ENCODE data around the gene ZNF563. TPM values are rescaled to one million over a fixed set of nuclear protein-coding genes. Genes with fewer than 3 reads are reported as not detected.
A peak's percentile ranks its signal among the peaks of the same experiment; 100 is the strongest.

The ZNF563 gene
- total RNA-seq, 1 experiment from 2014 or later, result not detected

- Histone ChIP-seq H3K4me1 (ENCODE audit: control insufficient read depth in 1 of 2, insufficient read depth in 2 of 2, low read length in 2 of 2) (peaks cover 8 to 24% of the 10 kb centered on the region in 2 experiments), H3K79me2 (ENCODE audit: insufficient read depth, low read length) (peaks cover 3% of the 10 kb centered on the region; the same call in 1 of the 2 replicates), H3K36me3 (ENCODE audit: control insufficient read depth in 1 of 2, insufficient read depth in 2 of 2, low read length in 2 of 2) (0 out of 4 replicates have a peak, but pooled peaks cover 0 to 3% of the 10 kb centered on the region in 2 experiments), H4K20me1 (ENCODE audit: insufficient read depth) (no peaks in the 10 kb centered on the region), H3K9me3 (ENCODE audit: control insufficient read depth in 1 of 2, insufficient read depth in 1 of 2, low read depth in 1 of 2, low read length in 2 of 2) (no peaks in the 10 kb centered on the region), H3K9me2 (ENCODE audit: insufficient read depth) (no peaks in the 10 kb centered on the region), H3K9ac (ENCODE audit: low read length) (peak overlapping the region; percentile 78), H3K4me2 (ENCODE audit: low read length) (peak overlapping the region; percentile 99), H3K27me3 (ENCODE audit: insufficient read depth, low read length) (no peaks in the 10 kb centered on the region), H2AFZ (ENCODE audit: low read depth, low read length, poor library complexity, severe bottlenecking) (no peak overlapping the region), H3K4me3 (replicated peaks in 1 of 2; ENCODE audit: low read depth in 1 of 2, low read length in 2 of 2) (peak overlapping the region; percentile 68 to 88), H3K27ac (ENCODE audit: low read depth, low read length) (peak overlapping the region; percentile 62)
- ATAC-seq (peak; percentile 57), DNase-seq (ENCODE audit: low read depth, low spot score) (peak; percentile 52)
- ChIA-PET RAD21 (ENCODE audit: low non-redundant PET in 1 of 2, low total read pairs in 2 of 2, uncharacterized antibody in 2 of 2, unreplicated experiment in 2 of 2) (no interaction called here), CTCF (no interaction called here), POLR2A (no interaction called here)
- intact Hi-C loops (cut with micrococcal nuclease), result loop anchor here (2.0 to 5.0 kb wide), 5 partner anchors 107 to 372 kb away; partner anchors contain the start of genes ZNF136, ZNF443, ZNF564 and ZNF799
- no TSS peak for BruUV-seq (replicated peaks)
- TF ChIP-seq RAD21 (IDR thresholded peaks at IDR 0.05; ENCODE audit: low read depth), result no peak
- TF ChIP-seq EZH2phosphoT487 (IDR thresholded peaks at IDR 0.05; ENCODE audit: borderline replicate concordance), result no peak
- TF ChIP-seq ATF3 (IDR thresholded peaks at IDR 0.05), result no peak
- TF ChIP-seq SRF (IDR thresholded peaks at IDR 0.05; ENCODE audit: low read depth), result no peak
- TF ChIP-seq EZH2 (IDR thresholded peaks at IDR 0.05), result no peak
- no peak for TF ChIP-seq YY1 (IDR thresholded peaks at IDR 0.05; ENCODE audit: extremely low read depth, insufficient replicate concordance, low read depth, low read length)
- TF ChIP-seq MAX (IDR thresholded peaks at IDR 0.05), result peak; percentile 45
- peak; percentile 19; the same call in 1 of the 2 replicates for TF ChIP-seq SP1 (IDR thresholded peaks at IDR 0.05; ENCODE audit: low read depth)
- TF ChIP-seq POLR2A (IDR thresholded peaks at IDR 0.05; ENCODE audit: borderline replicate concordance, extremely low read depth, insufficient read depth, insufficient read length), result no peak
- TF ChIP-seq TCF7L2 (IDR thresholded peaks at IDR 0.05; ENCODE audit: borderline replicate concordance, extremely low read depth, insufficient read depth, insufficient read length), result no peak
- TF ChIP-seq CBX3 (IDR thresholded peaks at IDR 0.05; ENCODE audit: low read depth), result no peak
- no peak for TF ChIP-seq ZNF274 (IDR thresholded peaks at IDR 0.05; ENCODE audit: low read depth, low read length)
- TF ChIP-seq EGR1 (IDR thresholded peaks at IDR 0.05; ENCODE audit: low read depth), result peak; percentile 28; the same call in 1 of the 2 replicates
- TF ChIP-seq CEBPB (IDR thresholded peaks at IDR 0.05; ENCODE audit: low read depth), result peak; percentile 54; the same call in 1 of the 2 replicates
- no peak for TF ChIP-seq SIN3A (IDR thresholded peaks at IDR 0.05; ENCODE audit: low read depth)
- TF ChIP-seq CTCF (IDR thresholded peaks at IDR 0.05 in 2 of 3, conservative IDR thresholded peaks at IDR 0.05 in 1 of 3; ENCODE audit: borderline replicate concordance in 1 of 3, insufficient read depth in 1 of 3, low read depth in 2 of 3, low read length in 2 of 3), result no peak
- TF ChIP-seq ZBTB33 (IDR thresholded peaks at IDR 0.05; ENCODE audit: extremely low read depth, insufficient replicate concordance, low read length), result no peak
- TF ChIP-seq ZFX (IDR thresholded peaks at IDR 0.05), result no peak
- TF ChIP-seq ELF1 (IDR thresholded peaks at IDR 0.05; ENCODE audit: borderline replicate concordance, low read depth), result no peak
- TF ChIP-seq REST (IDR thresholded peaks at IDR 0.05; ENCODE audit: low read depth), result no peak
- TF ChIP-seq FOSL1 (IDR thresholded peaks at IDR 0.05; ENCODE audit: low read depth), result no peak
Measured at GRCh38 chr19:12293777-12294248, 39.6 kb downstream of the ZNF563 start.

Measured in HCT116 (cell line).